GM12865 (cell line): ENCODE data around the gene PBOV1.

Experiments used
- DNase-seq: peaks from one replicate; pipeline ENCODE4 v3.0.0; 2010; ENCODE audit warnings: low read depth
- H3K4me3 ChIP-seq: 2 replicates; pipeline ENCODE4 v1.5.1; 2011; ENCODE audit warnings: mild to moderate bottlenecking, low read depth, low read length, control low read depth
- CTCF ChIP-seq: IDR thresholded peaks from 2 replicates; pipeline ENCODE4 v1.5.1; 2011; ENCODE audit warnings: low read length, control low read depth, low read depth, inconsistent platforms; ENCODE audit not compliant: insufficient read depth; ENCODE audit errors: missing control alignments

The PBOV1 gene

GRCh38 chr6:138230759-138231380 lies 12.6 kb upstream of the PBOV1 start:
- no peak for TF ChIP-seq CTCF
- no peak overlapping the region for H3K4me3 ChIP-seq
- DNase-seq = no peak

- H3K4me3 ChIP-seq = no peak overlapping the region
- no peak for DNase-seq
- TF ChIP-seq CTCF = no peak
These were observed 11.9 kb upstream of the PBOV1 start for GRCh38 chr6:138230221-138230620.

GRCh38 chr6:138229663-138230179 lies 11.4 kb upstream of the PBOV1 start:
- DNase-seq = no peak
- H3K4me3 ChIP-seq = no peak overlapping the region
- TF ChIP-seq CTCF = no peak

- DNase-seq = no peak
- H3K4me3 ChIP-seq = no peak overlapping the region
- TF ChIP-seq CTCF = no peak
These were observed 10.8 kb upstream of the PBOV1 start for GRCh38 chr6:138229072-138229471.

GRCh38 chr6:138227316-138227781 lies 9.1 kb upstream of the PBOV1 start:
- TF ChIP-seq CTCF = no peak
- no peak overlapping the region for H3K4me3 ChIP-seq
- DNase-seq = no peak

GRCh38 chr6:138226700-138227315 lies 8.5 kb upstream of the PBOV1 start:
- DNase-seq = no peak
- no peak overlapping the region for H3K4me3 ChIP-seq
- no peak for TF ChIP-seq CTCF

GRCh38 chr6:138225953-138226352 lies 7.7 kb upstream of the PBOV1 start:
- no peak overlapping the region for H3K4me3 ChIP-seq
- DNase-seq = no peak
- TF ChIP-seq CTCF = no peak
